NCI-H2107 treated with DMSO at 0.1 percent for 48 hours (cell line): Measurements from ENCODE around the gene DPP7.

Experiments used
- DNase-seq: peaks from one replicate; lab custom pipeline; 2025; ENCODE audit not compliant: unreplicated experiment; lab: John Stamatoyannopoulos, UW

DPP7 gene

GRCh38 chr9:137095664-137096517, 18.6 kb downstream of the DPP7 start:
- DNase-seq: peak; percentile 66

GRCh38 chr9:137089232-137089947, 25.1 kb downstream of the DPP7 start:
- no peak for DNase-seq

DNA sequence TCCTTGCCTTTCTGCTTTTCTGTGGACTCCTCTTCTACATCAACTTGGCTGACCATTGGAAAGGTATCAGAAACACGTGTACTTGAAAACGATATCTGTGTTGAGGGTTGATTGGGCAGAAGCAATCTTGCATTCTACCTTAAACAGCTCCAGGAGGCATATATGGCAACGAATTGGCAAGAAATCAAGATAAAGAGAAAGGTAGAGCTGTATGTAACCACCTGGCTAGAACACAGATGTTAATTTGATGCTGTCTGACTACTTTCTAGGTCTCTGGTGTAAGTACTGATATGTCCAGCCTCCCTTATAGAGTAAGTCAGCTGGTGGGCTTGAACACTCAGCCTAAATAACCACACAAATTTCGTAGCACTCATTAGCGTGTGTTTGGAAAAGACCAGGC, 26.4 kb downstream of the DPP7 start:
- peak; percentile 77 for DNase-seq

DNA sequence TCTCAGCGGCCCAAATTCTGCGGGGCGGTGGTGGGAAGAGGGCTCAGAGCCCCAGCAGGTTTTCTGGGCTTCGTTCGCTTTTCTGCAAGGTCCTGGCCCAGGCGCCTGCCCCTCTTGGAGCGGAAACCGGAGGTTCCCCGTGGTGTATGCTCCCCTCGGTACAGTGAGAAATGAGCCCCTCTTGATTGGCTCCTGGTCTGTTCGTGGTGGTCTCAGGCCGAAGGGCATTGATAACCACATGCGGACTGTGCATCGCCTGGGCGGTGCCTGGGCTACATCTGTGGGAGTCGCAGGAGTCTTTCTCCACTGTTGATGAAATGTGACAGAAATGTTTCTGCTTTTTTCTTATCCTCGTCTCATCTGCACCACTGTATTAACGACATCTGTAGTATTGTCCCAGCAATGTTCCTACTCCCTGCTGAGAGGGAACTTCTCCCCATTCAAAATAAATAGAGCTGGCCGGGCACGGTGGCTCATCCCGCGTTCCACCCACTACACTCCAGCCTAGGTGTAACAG, 27.1 kb downstream of the DPP7 start:
- no peak for DNase-seq

- DNase-seq: peak; percentile 97
Observed at GRCh38 chr9:137086531-137087408, 27.8 kb downstream of the DPP7 start, which contains the start of gene MAN1B1. MAN1B1 (plus strand) TSS chr9:137086985; CDS start chr9:137087000, 15 bp downstream.

DNA sequence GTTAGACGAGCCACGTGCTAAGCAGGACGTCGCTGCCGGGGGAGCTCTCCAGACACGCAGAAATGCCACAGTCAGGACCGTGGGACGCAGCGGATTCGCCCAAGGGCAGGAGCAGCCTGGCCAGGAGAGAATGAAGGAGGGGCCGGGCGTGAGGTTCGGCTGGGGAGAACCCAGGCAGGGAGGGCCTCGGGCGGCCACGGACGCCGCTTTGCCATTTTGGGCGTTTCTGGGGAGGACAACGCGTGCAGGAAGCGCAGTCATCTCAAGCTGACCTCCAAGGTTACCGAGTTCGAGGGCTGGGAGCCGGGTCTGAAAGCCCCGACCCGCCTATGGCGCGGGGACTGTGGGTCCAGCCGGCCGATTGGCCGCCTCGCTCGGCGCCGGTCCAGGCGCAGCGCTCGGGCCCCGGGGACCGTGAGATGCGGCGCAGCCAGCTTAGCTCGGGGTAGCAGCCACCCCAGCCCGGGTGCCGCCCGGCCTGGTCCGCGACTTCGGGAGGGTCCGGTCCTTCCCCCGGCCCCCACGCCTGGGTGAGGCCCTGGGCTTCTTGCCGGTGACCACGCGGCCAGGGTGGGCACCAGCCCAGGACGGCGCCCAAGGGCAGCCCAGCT, 28.5 kb downstream of the DPP7 start:
- DNase-seq: no peak

GRCh38 chr9:137084526-137084925, 30.0 kb downstream of the DPP7 start:
- DNase-seq: no peak

GRCh38 chr9:137083394-137084004, 31.0 kb downstream of the DPP7 start:
- no peak for DNase-seq

GRCh38 chr9:137082925-137083290, 31.6 kb downstream of the DPP7 start:
- no peak for DNase-seq

GRCh38 chr9:137082222-137082924, 32.2 kb downstream of the DPP7 start:
- no peak for DNase-seq

DNA sequence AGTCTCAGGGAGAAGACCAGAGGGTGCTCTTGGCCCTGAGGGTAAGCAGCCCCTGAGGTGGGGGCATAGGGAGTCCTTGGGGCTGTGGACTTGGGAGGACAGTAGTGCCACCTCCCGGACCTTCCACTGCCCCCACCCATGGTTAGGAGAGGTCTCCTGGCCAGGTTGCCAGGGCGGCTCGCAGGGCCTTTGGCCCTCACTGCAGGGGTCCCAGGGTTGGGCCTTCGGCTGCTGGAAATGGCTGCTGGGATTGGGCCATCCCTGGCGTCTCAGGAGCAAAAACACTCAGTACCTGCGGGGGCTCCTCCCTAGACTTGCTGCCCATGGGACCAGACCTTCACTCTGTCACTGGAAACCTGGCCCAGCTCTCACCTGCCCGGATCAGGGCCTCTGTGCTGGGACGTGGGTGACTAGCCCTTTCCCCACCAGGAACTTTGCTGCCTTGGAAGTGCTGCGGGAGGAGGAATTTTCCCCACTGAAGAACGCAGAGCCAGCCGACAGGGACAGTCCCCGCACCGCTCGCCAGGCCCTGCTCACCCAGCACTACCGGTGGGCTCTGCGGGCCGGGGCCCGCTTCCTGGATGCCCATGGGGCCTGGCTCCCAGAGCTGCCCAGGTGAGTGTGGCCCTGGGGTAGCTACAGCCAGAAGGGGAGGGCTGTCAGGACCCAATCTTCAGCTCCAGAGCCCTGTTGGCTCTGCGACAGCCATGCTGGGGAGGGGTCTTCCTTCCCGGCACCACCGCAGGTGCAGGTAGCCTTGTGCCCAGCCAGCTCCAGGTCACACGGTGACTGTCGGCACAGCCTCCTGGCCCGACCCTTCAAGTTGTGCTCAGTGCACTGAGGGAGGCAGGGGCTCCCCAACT, 34.0 kb downstream of the DPP7 start:
- no peak for DNase-seq

- DNase-seq: no peak
Observed at GRCh38 chr9:137079401-137079787, 35.1 kb downstream of the DPP7 start.

GRCh38 chr9:137078701-137079400, 35.7 kb downstream of the DPP7 start:
- no peak for DNase-seq

DNA sequence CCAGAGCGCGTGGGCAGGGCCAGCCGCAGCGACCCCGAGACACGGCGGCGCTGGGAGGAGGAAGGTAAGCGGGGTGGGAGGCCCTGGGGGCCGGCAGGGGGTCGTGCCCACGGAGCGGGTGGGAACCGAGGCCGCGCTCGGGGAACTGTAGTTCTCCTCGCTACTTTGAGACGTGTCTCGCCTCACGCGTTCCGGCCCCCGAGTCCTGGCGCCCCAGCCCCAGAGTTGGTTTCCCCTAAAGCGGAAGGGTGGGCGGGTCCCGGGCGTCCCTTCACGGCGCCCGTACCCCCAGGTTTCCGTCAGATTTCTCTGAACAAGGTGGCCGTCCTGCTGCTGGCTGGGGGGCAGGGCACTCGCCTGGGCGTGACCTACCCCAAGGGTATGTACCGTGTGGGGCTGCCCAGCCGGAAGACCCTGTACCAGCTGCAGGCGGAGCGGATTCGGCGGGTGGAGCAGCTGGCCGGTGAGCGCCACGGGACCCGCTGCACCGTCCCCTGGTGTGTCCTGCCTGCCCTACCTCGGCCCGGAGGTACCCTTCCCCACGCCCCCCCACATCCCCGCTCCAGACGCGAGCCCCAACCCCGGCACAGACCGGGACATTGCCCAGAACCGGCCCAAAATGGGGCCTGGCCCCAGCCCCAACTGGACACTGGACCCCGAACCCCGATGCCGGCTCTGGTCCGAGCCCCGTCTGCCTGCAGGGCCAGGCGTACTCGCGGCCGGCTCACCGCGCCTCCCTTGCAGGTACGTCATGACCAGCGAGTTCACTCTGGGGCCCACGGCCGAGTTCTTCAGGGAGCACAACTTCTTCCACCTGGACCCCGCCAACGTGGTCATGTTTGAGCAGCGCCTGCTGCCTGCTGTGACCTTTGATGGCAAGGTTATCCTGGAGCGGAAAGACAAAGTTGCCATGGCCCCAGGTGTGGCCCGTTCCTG, 36.5 kb downstream of the DPP7 start:
- DNase-seq: no peak

GRCh38 chr9:137077010-137077747, 37.4 kb downstream of the DPP7 start, which contains the start of gene UAP1L1:
UAP1L1 (plus strand) TSS chr9:137077517; CDS start chr9:137077533, 16 bp downstream.
- DNase-seq: no peak

DNA sequence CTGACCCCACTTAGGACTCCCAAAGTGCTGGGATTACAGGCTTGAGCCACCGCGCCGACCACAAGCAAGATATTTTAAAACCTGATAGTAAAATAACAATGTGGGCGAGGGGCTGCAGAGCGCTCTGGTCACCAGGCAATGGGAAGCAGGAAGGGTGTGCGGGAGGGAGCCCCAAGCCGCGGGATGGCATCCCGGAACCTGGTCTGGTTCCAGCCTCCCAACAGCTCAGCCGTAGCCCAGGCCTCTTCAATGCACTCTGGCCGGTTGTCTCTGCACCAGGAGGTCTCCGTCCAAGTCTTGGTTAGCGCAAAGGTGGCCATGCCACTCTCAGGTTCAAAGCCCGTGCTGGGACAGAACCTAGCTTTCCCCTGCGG, 37.9 kb downstream of the DPP7 start:
- DNase-seq: no peak
